IMR-90 (cell line): ENCODE measurements around the gene ZNF618. TPM values are rescaled to one million over a fixed set of nuclear protein-coding genes. Genes with fewer than 3 reads are reported as not detected.

Experiments used
- ATAC-seq: fragments of 200-7000 bp; cut with Tn5 transposase; 2 replicates; pipeline ENCODE4 v1.9.1; 2020; ENCODE audit warnings: low read depth, mild to moderate bottlenecking, moderate library complexity
- BruUV-seq: library from RNA; stranded (reverse); fragments of 400-500 nt; replicated peaks from 2 replicates; lab custom pipeline; 2021; lab: Mats Ljungman, UMichigan
- CTCF ChIA-PET: fragments of 300-600 bp; formaldehyde crosslinking; extraction: SDS; loops from one replicate; lab custom pipeline; 2021; ENCODE audit warnings: antibody characterized with exemption; lab: Yijun Ruan, JAX
- POLR2A ChIA-PET: fragments of 300-600 bp; sonication (Branson Sonifier 250); formaldehyde crosslinking; loops from one replicate; lab custom pipeline; 2022; ENCODE audit warnings: antibody characterized with exemption; ENCODE audit not compliant: unreplicated experiment; lab: Charles Lee
- DNase-seq: peaks from one replicate; pipeline ENCODE4 v3.0.0; 2013
- H2AFZ ChIP-seq: replicated peaks from 2 replicates; pipeline ENCODE3; 2013; ENCODE audit warnings: low read length, mild to moderate bottlenecking; ENCODE audit not compliant: poor library complexity
- H2AK5ac ChIP-seq: 2 replicates; pipeline ENCODE4 v1.6.1; 2013; ENCODE audit warnings: low read depth, low read length, inconsistent platforms
- H2AK9ac ChIP-seq: replicated peaks from 2 replicates; pipeline ENCODE3; 2013; ENCODE audit warnings: mild to moderate bottlenecking, low read depth, low read length, moderate library complexity; ENCODE audit not compliant: poor library complexity
- H2BK120ac ChIP-seq: 2 replicates; pipeline ENCODE4 v1.6.1; 2013; ENCODE audit warnings: low read depth, low read length, inconsistent platforms
- H2BK15ac ChIP-seq: 3 replicates; pipeline ENCODE4 v1.6.1; 2013; ENCODE audit warnings: low read depth, low read length, inconsistent platforms
- H2BK20ac ChIP-seq: 2 replicates; pipeline ENCODE4 v1.6.1; 2013; ENCODE audit warnings: low read depth, mild to moderate bottlenecking, inconsistent platforms, low read length, moderate library complexity
- H2BK5ac ChIP-seq: 2 replicates; pipeline ENCODE4 v1.6.1; 2013; ENCODE audit warnings: mild to moderate bottlenecking, low read depth, low read length, inconsistent platforms; ENCODE audit not compliant: poor library complexity, severe bottlenecking
- H3K14ac ChIP-seq: replicated peaks from 2 replicates; pipeline ENCODE4 v1.6.1; 2013; ENCODE audit warnings: low read depth, low read length, inconsistent platforms
- H3K18ac ChIP-seq: 2 replicates; pipeline ENCODE4 v1.6.1; 2013; ENCODE audit warnings: low read depth, low read length, control low read depth
- H3K23ac ChIP-seq: 2 replicates; pipeline ENCODE4 v1.6.1; 2013; ENCODE audit warnings: low read depth, low read length, inconsistent platforms
- H3K27ac ChIP-seq: 2 replicates; pipeline ENCODE4 v1.5.1; 2013; ENCODE audit warnings: mild to moderate bottlenecking, control low read depth, low read length; ENCODE audit not compliant: insufficient read depth
- H3K27me3 ChIP-seq: 2 replicates; pipeline ENCODE4 v1.6.1; 2013; ENCODE audit warnings: low read length; ENCODE audit not compliant: control insufficient read depth, insufficient read depth
- H3K36me3 ChIP-seq: 2 replicates; pipeline ENCODE4 v1.6.1; 2013; ENCODE audit warnings: low read length, mixed read lengths; ENCODE audit not compliant: control insufficient read depth, insufficient read depth
- H3K4ac ChIP-seq: 2 replicates; pipeline ENCODE4 v1.6.1; 2013; ENCODE audit warnings: low read depth, low read length, inconsistent platforms
- H3K4me1 ChIP-seq: 2 replicates; pipeline ENCODE4 v1.6.1; 2013; ENCODE audit warnings: low read length, mixed read lengths; ENCODE audit not compliant: control insufficient read depth, insufficient read depth
- H3K4me2 ChIP-seq: 2 replicates; pipeline ENCODE4 v1.6.1; 2013; ENCODE audit warnings: low read depth, mild to moderate bottlenecking, control low read depth, low read length, moderate library complexity
- H3K4me3 ChIP-seq: 2 replicates; pipeline ENCODE4 v1.5.1; 2013; ENCODE audit warnings: low read depth, mild to moderate bottlenecking, control low read depth, low read length, moderate library complexity; ENCODE audit not compliant: insufficient read depth
- H3K56ac ChIP-seq: 2 replicates; pipeline ENCODE4 v1.6.1; 2013; ENCODE audit warnings: low read length, inconsistent platforms; ENCODE audit not compliant: insufficient read depth; ENCODE audit errors: extremely low read depth
- H3K79me1 ChIP-seq, 2 experiments: 2 replicates each; pipeline ENCODE4 v1.6.1; 2013; ENCODE audit warnings: low read length in 2 of 2, inconsistent platforms in 1 of 2, low read depth in 1 of 2
- H3K9ac ChIP-seq: 2 replicates; pipeline ENCODE4 v1.6.1; 2013; ENCODE audit warnings: low read depth, low read length, control low read depth
- H3K9me1 ChIP-seq: 2 replicates; pipeline ENCODE4 v1.6.1; 2013; ENCODE audit warnings: low read length, inconsistent platforms; ENCODE audit not compliant: insufficient read depth
- H3K9me3 ChIP-seq: 2 replicates; pipeline ENCODE4 v1.6.1; 2013; ENCODE audit warnings: low read length; ENCODE audit not compliant: control insufficient read depth, insufficient read depth
- H4K20me1 ChIP-seq: 2 replicates; pipeline ENCODE4 v1.6.1; 2013; ENCODE audit warnings: low read length, inconsistent platforms; ENCODE audit not compliant: insufficient read depth
- H4K5ac ChIP-seq: 2 replicates; pipeline ENCODE4 v1.6.1; 2013; ENCODE audit warnings: mild to moderate bottlenecking, low read depth, low read length, control low read depth
- H4K8ac ChIP-seq, 2 experiments: 2 replicates each; pipeline ENCODE4 v1.6.1; 2013; ENCODE audit warnings: low read depth in 2 of 2, low read length in 2 of 2, control low read depth in 1 of 2, inconsistent platforms in 1 of 2
- H4K91ac ChIP-seq: 2 replicates; pipeline ENCODE4 v1.6.1; 2013; ENCODE audit warnings: low read depth, low read length, inconsistent platforms; ENCODE audit not compliant: insufficient read depth
- BHLHE40 ChIP-seq: fragments of 150-350 bp; IDR thresholded peaks from 2 replicates; pipeline ENCODE4 v1.6.1; 2016; ENCODE audit warnings: mild to moderate bottlenecking, low read depth, low read length
- CEBPB ChIP-seq: IDR thresholded peaks from 2 replicates; pipeline ENCODE4 v1.6.1; 2012; ENCODE audit warnings: low read depth, low read length, improper control_type of control experiment
- CHD1 ChIP-seq: IDR thresholded peaks from 2 replicates; pipeline ENCODE4 v1.6.1; 2012; ENCODE audit warnings: low read depth, low read length, improper control_type of control experiment
- CTCF ChIP-seq: conservative IDR thresholded peaks from 2 replicates; pipeline ENCODE4 v1.5.1; 2012; ENCODE audit warnings: mild to moderate bottlenecking, low read depth, low read length, improper control_type of control experiment
- ELK1 ChIP-seq: fragments of 150-350 bp; IDR thresholded peaks from 2 replicates; pipeline ENCODE4 v1.6.1; 2016; ENCODE audit warnings: low read depth, mild to moderate bottlenecking, low read length, moderate library complexity, borderline replicate concordance
- FOS ChIP-seq: fragments of 150-350 bp; IDR thresholded peaks from 2 replicates; pipeline ENCODE4 v1.6.1; 2016; ENCODE audit warnings: low read depth, low read length
- MAFK ChIP-seq: IDR thresholded peaks from 2 replicates; pipeline ENCODE4 v1.6.1; 2012; ENCODE audit warnings: low read depth, low read length, improper control_type of control experiment
- MAZ ChIP-seq: IDR thresholded peaks from 2 replicates; pipeline ENCODE4 v1.6.1; 2012; ENCODE audit warnings: low read depth, mild to moderate bottlenecking, low read length, improper control_type of control experiment, moderate library complexity, borderline replicate concordance
- MXI1 ChIP-seq: IDR thresholded peaks from 2 replicates; pipeline ENCODE4 v1.6.1; 2012; ENCODE audit warnings: low read depth, mild to moderate bottlenecking, low read length, moderate library complexity, borderline replicate concordance
- NFE2L2 ChIP-seq: fragments of 150-350 bp; IDR thresholded peaks from 2 replicates; pipeline ENCODE4 v1.6.1; 2016; ENCODE audit warnings: low read depth, mild to moderate bottlenecking, low read length
- POLR2A ChIP-seq: IDR thresholded peaks from 2 replicates; pipeline ENCODE4 v1.6.1; 2012; ENCODE audit warnings: mild to moderate bottlenecking, low read depth, low read length
- RAD21 ChIP-seq: IDR thresholded peaks from 2 replicates; pipeline ENCODE4 v1.6.1; 2012; ENCODE audit warnings: low read length, improper control_type of control experiment
- RCOR1 ChIP-seq: IDR thresholded peaks from 2 replicates; pipeline ENCODE4 v1.6.1; 2012; ENCODE audit warnings: mild to moderate bottlenecking, low read length, improper control_type of control experiment; ENCODE audit not compliant: insufficient replicate concordance
- RFX5 ChIP-seq: IDR thresholded peaks from 2 replicates; pipeline ENCODE4 v1.8.0; 2012; ENCODE audit warnings: low read depth, mild to moderate bottlenecking, low read length, moderate library complexity
- SMC3 ChIP-seq: fragments of 150-350 bp; IDR thresholded peaks from 2 replicates; pipeline ENCODE4 v1.6.1; 2016; ENCODE audit warnings: low read depth, mild to moderate bottlenecking, antibody characterized with exemption, low read length, moderate library complexity
- USF2 ChIP-seq: fragments of 150-350 bp; IDR thresholded peaks from 2 replicates; pipeline ENCODE4 v1.6.1; 2017; ENCODE audit warnings: mild to moderate bottlenecking, antibody characterized with exemption, low read length, low read depth
- WGBS, 2 experiments: methylation state at CpG; one replicate each; pipeline versions ENCODE4 v1.1.5 to v1.1.7; 2013; ENCODE audit warnings: missing lambda C conversion rate in 2 of 2; ENCODE audit not compliant: insufficient read length in 1 of 2; ENCODE audit errors: extremely low coverage in 2 of 2; 5-methylcytosine and 5-hydroxymethylcytosine counted together
- dilution Hi-C: fragments of 300-500 bp; cut with HindIII; formaldehyde crosslinking; loops from one replicate; pipeline ENCODE4 v1.14.3; 2018; ENCODE audit warnings: low sequenced_read_pairs; ENCODE audit not compliant: unreplicated experiment
- in situ Hi-C: fragments of 300-500 bp; cut with MboI; formaldehyde crosslinking; loops from 3 replicates; pipeline ENCODE4 v1.14.3; 2019; ENCODE audit warnings: low sequenced_read_pairs, inconsistent platforms, mixed read lengths
- intact Hi-C: fragments of 100-400 bp; cut with micrococcal nuclease; formaldehyde crosslinking; loops from 2 replicates; pipeline ENCODE4 v1.10.0; 2022
- polyA plus RNA-seq, 3 experiments: library from polyadenylated mRNA; depleted of rRNA; stranded (reverse); fragments of >200 nt; gene quantifications; 2 replicates each; pipeline ENCODE4 v1.2.3, GENCODE V29; 2012; ENCODE audit warnings: low replicate concordance in 1 of 3
- total RNA-seq: library from RNA; depleted of rRNA; stranded (reverse); fragments of >200 nt; gene quantifications from 2 replicates; pipeline ENCODE4 v1.2.3, GENCODE V29; 2012

ZNF618 gene
- total and polyA plus RNA-seq, 2 of the 4 experiments (the other 2 are of a cell fraction): 8.2 to 9.4 TPM

- ChIA-PET CTCF (no interaction called here), POLR2A (no interaction called here)
- H4K5ac ChIP-seq: no peak overlapping the region
- H2AK5ac ChIP-seq: no peak overlapping the region
- H3K56ac ChIP-seq: no peak overlapping the region
- H3K4me1 ChIP-seq: peaks cover 6% of the 10 kb centered on the region
- H4K91ac ChIP-seq: no peak overlapping the region
- ATAC-seq (no peak), DNase-seq (no peak)
- H2AFZ ChIP-seq: no peak overlapping the region
- H3K27ac ChIP-seq: no peak overlapping the region
- H3K36me3 ChIP-seq: peaks cover 4% of the 10 kb centered on the region; the same call in 1 of the 2 replicates
- H2BK5ac ChIP-seq: no peak overlapping the region
- H2BK15ac ChIP-seq: no peak overlapping the region
- no peak overlapping the region for H3K9ac ChIP-seq
- no peak overlapping the region for H3K14ac ChIP-seq
- TF ChIP-seq ELK1 (no peak), CHD1 (no peak), CTCF (no peak), NFE2L2 (no peak), MXI1 (no peak), RFX5 (no peak), SMC3 (no peak), POLR2A (no peak), USF2 (no peak), MAFK (no peak), CEBPB (no peak), BHLHE40 (no peak), RAD21 (no peak), MAZ (no peak), FOS (no peak), RCOR1 (no peak)
- no peak overlapping the region for H2AK9ac ChIP-seq
- H3K9me3 ChIP-seq: no peaks in the 10 kb centered on the region
- no peak overlapping the region; the same call in 1 of the 2 replicates for H3K4ac ChIP-seq
- no peak overlapping the region for H4K8ac ChIP-seq
- H3K9me1 ChIP-seq: peaks cover 34% of the 10 kb centered on the region
- H2BK20ac ChIP-seq: no peak overlapping the region
- H3K18ac ChIP-seq: no peak overlapping the region
- no peak overlapping the region for H3K4me3 ChIP-seq
- peaks cover 12% of the 10 kb centered on the region; the same call in 1 of the 2 replicates for H4K20me1 ChIP-seq
- in situ Hi-C loops (no loop called here), dilution Hi-C loops (no loop called here), intact Hi-C loops (no loop called here)
- no peak overlapping the region for H2BK120ac ChIP-seq
- H3K4me2 ChIP-seq: no peak overlapping the region
- peaks cover 66 to 93% of the 10 kb centered on the region in 2 experiments for H3K79me1 ChIP-seq
- H3K23ac ChIP-seq: no peak overlapping the region
- no peaks in the 10 kb centered on the region for H3K27me3 ChIP-seq
- BruUV-seq: no TSS peak
- WGBS, 2 experiments: 92% methylated on average over 5 of the region's 8 CpGs; no CpG with 5 or more reads in 1 of the 2 experiments
Measured at GRCh38 chr9:113947941-113948340, 71.8 kb downstream of the ZNF618 start.
